Measurements from ENCODE around the gene RGS9BP. TPM values are rescaled to one million over a fixed set of nuclear protein-coding genes. Genes with fewer than 3 reads are reported as not detected.

RGS9BP gene, protein sequence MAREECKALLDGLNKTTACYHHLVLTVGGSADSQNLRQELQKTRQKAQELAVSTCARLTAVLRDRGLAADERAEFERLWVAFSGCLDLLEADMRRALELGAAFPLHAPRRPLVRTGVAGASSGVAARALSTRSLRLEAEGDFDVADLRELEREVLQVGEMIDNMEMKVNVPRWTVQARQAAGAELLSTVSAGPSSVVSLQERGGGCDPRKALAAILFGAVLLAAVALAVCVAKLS
- under 1 TPM in 2 of 4 donors, not detected in 2; 0.16 to 0.51 TPM for total RNA-seq

DNA sequence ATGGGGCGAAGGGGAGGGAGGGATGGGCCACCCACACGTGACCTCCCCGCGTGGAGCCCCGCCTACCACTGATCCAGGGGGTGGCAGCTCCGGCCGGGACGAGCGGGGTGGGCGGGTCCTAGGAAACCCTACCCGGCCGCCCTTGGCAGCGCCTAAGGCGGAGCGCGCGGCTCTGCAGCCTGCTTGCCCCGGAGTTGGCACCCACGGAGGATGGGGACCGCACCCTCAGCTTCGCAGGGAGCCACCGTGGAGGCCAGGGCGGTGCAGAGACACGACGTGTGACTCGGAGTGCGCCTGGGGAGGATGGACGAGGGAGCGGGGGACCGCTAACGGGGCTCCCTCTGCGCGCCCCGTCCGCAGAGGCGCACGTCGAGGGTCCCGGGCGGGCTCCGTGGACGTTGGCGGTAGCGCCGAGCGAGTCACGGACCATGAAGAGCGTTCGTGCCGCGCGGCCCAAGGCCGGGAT is at the start of gene RGS9BP:
RGS9BP (plus strand) TSS at position 129 of the 466 bp plus-strand sequence. CDS start 416 bp downstream, outside the sequence.
- TF ChIP-seq, protein P1, sequence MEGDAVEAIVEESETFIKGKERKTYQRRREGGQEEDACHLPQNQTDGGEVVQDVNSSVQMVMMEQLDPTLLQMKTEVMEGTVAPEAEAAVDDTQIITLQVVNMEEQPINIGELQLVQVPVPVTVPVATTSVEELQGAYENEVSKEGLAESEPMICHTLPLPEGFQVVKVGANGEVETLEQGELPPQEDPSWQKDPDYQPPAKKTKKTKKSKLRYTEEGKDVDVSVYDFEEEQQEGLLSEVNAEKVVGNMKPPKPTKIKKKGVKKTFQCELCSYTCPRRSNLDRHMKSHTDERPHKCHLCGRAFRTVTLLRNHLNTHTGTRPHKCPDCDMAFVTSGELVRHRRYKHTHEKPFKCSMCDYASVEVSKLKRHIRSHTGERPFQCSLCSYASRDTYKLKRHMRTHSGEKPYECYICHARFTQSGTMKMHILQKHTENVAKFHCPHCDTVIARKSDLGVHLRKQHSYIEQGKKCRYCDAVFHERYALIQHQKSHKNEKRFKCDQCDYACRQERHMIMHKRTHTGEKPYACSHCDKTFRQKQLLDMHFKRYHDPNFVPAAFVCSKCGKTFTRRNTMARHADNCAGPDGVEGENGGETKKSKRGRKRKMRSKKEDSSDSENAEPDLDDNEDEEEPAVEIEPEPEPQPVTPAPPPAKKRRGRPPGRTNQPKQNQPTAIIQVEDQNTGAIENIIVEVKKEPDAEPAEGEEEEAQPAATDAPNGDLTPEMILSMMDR (IDR thresholded peaks at IDR 0.05; ENCODE audit: low read depth) = no peak

DNA sequence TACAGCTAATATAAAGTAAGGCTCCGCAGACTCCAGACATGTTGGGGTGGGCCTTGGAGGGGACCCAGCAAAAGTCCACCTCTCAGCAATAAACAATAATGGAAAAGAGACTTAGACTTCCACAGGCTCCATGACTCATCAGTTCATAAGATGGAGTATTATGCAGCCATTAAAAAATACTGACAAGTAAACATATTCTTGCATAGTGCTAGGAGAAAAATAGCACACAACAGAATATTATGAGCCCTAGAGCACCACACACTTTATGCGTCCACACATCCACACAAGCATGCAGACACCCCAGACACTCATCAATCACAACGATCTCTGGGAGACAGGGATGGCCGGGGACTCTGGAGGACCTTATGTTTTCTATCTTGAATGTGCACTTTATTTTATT is 48.7 kb upstream of the RGS9BP start:
- TF ChIP-seq, protein P1 (IDR thresholded peaks at IDR 0.05; ENCODE audit: low read depth) = no peak

DNA sequence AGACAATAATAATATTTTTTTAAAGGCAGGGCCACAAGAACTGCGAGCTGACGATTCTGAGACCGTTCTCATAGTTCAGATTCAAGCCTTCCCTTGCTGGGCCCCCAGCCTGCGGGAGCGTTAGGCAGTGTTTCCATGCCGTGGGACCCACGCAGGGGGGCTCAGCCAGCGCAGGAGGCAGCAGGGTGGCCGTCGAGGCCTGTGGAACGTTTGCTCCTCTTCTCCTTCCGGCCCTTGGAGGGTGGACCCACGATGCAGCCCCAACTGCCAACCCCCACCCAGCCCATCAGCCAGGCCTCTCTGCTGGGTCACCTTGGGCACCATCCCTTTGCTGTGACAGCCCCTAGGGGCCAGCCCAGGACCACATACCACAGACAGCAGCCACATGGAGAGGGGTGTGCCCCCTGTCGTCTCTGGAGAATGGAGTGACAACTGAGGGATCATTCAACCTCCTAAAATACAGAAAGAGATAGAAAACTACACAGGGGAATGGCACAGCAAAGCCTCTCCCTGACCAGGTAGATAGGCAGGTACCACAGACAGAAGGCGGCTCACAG is 47.9 kb upstream of the RGS9BP start:
- TF ChIP-seq, protein P1 (IDR thresholded peaks at IDR 0.05; ENCODE audit: low read depth) = no peak

DNA sequence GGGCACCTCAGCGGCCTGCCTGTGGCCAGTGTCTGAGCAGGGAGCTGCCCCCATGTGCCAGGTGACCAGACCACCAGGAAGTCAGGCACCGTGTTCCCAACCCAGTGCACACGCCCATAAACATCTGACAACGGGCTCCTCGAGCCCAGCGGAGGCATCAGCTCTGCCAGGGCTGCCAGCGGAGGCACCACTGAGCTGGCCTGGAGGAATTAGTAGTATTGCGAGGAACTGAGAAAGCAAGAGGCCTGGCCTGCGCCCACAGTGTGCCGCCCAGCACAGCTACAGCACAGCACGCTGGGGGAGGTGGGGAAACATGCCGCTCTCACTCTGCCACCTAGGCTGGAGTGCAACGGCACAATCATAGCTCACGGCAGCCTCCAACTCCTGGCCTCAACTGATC is 45.3 kb upstream of the RGS9BP start:
- TF ChIP-seq, protein P1 (IDR thresholded peaks at IDR 0.05; ENCODE audit: low read depth) = no peak

DNA sequence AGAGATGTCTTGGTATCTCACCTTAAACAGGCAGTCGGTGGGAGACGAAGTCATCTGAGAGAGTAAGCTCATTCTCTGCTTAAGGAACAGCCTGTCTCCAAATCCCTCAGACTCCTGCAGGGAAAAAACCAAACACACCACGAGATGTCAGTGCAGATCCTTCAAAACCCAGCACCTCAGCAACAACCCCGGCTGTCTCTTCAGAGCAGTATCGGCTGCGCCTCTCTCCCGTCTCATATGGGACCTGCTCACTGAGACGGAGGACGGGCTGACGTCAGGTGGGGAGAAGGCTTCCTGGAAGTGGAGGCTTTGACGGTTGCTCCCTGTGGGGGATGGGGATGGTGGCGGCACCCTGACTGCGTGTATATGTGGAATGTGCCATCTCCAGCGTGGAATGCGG is 44.3 kb upstream of the RGS9BP start:
- TF ChIP-seq, protein P1 (IDR thresholded peaks at IDR 0.05; ENCODE audit: low read depth) = no peak

DNA sequence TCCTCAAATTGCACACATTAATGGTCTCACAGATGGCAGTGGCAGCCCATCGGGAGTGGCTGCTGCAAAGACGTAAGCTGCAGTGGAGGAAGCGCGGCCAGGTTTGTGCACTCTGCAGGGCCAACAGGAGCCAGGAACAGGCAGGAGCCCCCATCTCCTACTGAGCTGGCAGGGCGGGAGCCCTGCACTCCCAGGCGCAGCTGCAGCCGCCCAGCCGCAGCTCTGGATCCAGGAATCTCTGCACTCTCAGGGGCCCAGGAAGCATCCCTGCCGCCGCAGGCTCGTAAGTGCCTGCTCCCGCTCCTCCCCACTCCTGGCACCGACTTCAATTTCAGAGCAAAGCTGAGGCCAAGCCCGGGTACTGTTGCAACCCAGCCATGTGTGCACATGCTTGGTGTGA is 38.2 kb upstream of the RGS9BP start:
- TF ChIP-seq, protein P1 (IDR thresholded peaks at IDR 0.05; ENCODE audit: low read depth) = no peak

DNA sequence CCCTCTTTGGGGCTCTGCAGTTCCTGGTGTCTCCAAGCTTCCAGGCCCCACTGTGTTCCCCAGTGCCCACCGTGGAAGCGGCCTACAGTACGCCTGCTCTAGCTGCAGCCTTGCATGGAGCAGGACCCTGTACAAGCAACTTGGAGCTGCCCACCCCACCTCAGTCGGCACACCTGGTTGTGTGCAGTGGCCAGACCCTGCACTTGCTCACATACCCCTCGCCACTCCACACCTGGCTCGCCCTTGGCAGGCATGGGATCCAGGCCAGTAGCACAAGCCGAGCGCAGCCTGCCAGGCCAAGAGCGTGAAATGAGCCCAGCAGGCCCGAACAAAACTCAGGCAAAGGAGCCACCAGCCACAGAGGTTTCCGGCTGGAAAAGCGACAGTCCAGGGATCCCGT is 37.0 kb upstream of the RGS9BP start:
- TF ChIP-seq, protein P1 (IDR thresholded peaks at IDR 0.05; ENCODE audit: low read depth) = no peak
